K562 (cell line): ENCODE measurements around the gene PLEKHA6. TPM values are rescaled to one million over a fixed set of nuclear protein-coding genes. Genes with fewer than 3 reads are reported as not detected.
A peak's percentile ranks its signal among the peaks of the same experiment; 100 is the strongest.

ENCODE experiments used
- ATAC-seq: fragments of 200-7000 bp; cut with Tn5 transposase; 3 replicates; pipeline ENCODE4 v1.9.1; 2020; ENCODE audit warnings: moderate library complexity
- BruUV-seq: library from RNA; stranded (reverse); fragments of 400-500 nt; replicated peaks from 2 replicates; lab custom pipeline; 2021; lab: Mats Ljungman, UMichigan
- CTCF ChIA-PET: fragments of 300-600 bp; formaldehyde crosslinking; extraction: SDS; loops from one replicate; lab custom pipeline; 2021; ENCODE audit warnings: low intra/inter-chr PET ratio; lab: Yijun Ruan, JAX
- POLR2A ChIA-PET: fragments of 300-600, 350-650 bp; sonication (Branson Sonifier 250); formaldehyde crosslinking; extraction: SDS; loops from one replicate; lab custom pipeline; 2021; ENCODE audit warnings: antibody characterized with exemption, inconsistent platforms; lab: Yijun Ruan, JAX
- DNase-seq, 4 experiments: peaks; one replicate each; pipeline versions ENCODE4 v3.0.0 to v3.0.0-alpha.2; 2011 to 2018; ENCODE audit warnings: low spot score in 3 of 4, mixed read lengths in 3 of 4; ENCODE audit errors: extremely low read depth in 1 of 4
- FAIRE-seq: peaks from 2 replicates; lab custom pipeline; 2011; peaks lifted over from hg19 to GRCh38; lab: Jason Lieb, UNC
- H2AFZ ChIP-seq: 2 replicates; pipeline ENCODE4 v1.6.0; 2011; ENCODE audit warnings: low read depth, low read length, control low read depth, inconsistent platforms
- H3K27ac ChIP-seq: fragments of 200-600 bp; 3 replicates; pipeline ENCODE4 v1.8.0; 2011; ENCODE audit warnings: low read depth, mild to moderate bottlenecking, control low read depth, inconsistent platforms, low read length, moderate library complexity, mixed read lengths; ENCODE audit errors: extremely low read depth
- H3K27me3 ChIP-seq, 2 experiments: fragments of 300-600 bp in 1 of 2; 2 replicates in 1 of 2; 3 replicates in 1 of 2; pipeline versions ENCODE4 v1.6.0 to v1.8.0; 2011; ENCODE audit warnings: inconsistent platforms in 2 of 2, low read length in 2 of 2, mild to moderate bottlenecking in 1 of 2, mixed read lengths in 1 of 2, moderate library complexity in 1 of 2; ENCODE audit not compliant: control insufficient read depth in 2 of 2, insufficient read depth in 2 of 2
- H3K36me3 ChIP-seq: fragments of 300-600 bp; 3 replicates; pipeline ENCODE4 v1.8.0; 2011; ENCODE audit warnings: mild to moderate bottlenecking, low read length, inconsistent platforms; ENCODE audit not compliant: control insufficient read depth, insufficient read depth
- H3K4me1 ChIP-seq, 2 experiments: fragments of 200-600 bp in 1 of 2; replicated peaks in 1 of 2; 2 replicates in 1 of 2; 3 replicates in 1 of 2; pipeline versions ENCODE4 v1.5.1 to v1.8.0; 2011; ENCODE audit warnings: inconsistent platforms in 2 of 2, low read length in 2 of 2, mild to moderate bottlenecking in 1 of 2, mixed read lengths in 1 of 2, moderate library complexity in 1 of 2; ENCODE audit not compliant: control insufficient read depth in 2 of 2, insufficient read depth in 2 of 2
- H3K4me2 ChIP-seq: 2 replicates; pipeline ENCODE4 v1.6.1; 2011; ENCODE audit warnings: low read length, control low read depth, inconsistent platforms, mixed read lengths; ENCODE audit not compliant: insufficient read depth
- H3K4me3 ChIP-seq: fragments of 200-600 bp; sonication (generic), shearing (Covaris generic); 2 replicates; pipeline ENCODE4 v1.5.1; 2016; ENCODE audit warnings: control low read depth, inconsistent platforms
- H3K79me2 ChIP-seq: fragments of 200-600 bp; 3 replicates; pipeline ENCODE4 v1.8.0; 2011; ENCODE audit warnings: low read length, inconsistent platforms; ENCODE audit not compliant: control insufficient read depth, insufficient read depth
- H3K9ac ChIP-seq, 2 experiments: 2 replicates each; pipeline versions ENCODE4 v1.6.0 to v1.6.1; 2011; ENCODE audit warnings: low read depth in 2 of 2, low read length in 2 of 2, control low read depth in 1 of 2, inconsistent platforms in 1 of 2, mild to moderate bottlenecking in 1 of 2, mixed read lengths in 1 of 2; ENCODE audit not compliant: insufficient read depth in 1 of 2
- H3K9me1 ChIP-seq: one replicate; pipeline ENCODE4 v1.6.0; 2011; ENCODE audit warnings: inconsistent platforms, mild to moderate bottlenecking, low read length, moderate library complexity; ENCODE audit not compliant: control insufficient read depth, insufficient read depth
- H3K9me3 ChIP-seq: replicated peaks from 2 replicates; pipeline ENCODE4 v1.5.1; 2011; ENCODE audit warnings: low read depth, low read length, inconsistent platforms; ENCODE audit not compliant: control insufficient read depth, insufficient read depth
- H4K20me1 ChIP-seq: replicated peaks from 2 replicates; pipeline ENCODE4 v1.6.1; 2011; ENCODE audit warnings: low read length, inconsistent platforms, mixed read lengths; ENCODE audit not compliant: control insufficient read depth, insufficient read depth
- CC2D1A ChIP-seq: fragments of 450-650 bp; IDR thresholded peaks from 2 replicates; pipeline ENCODE4 v1.6.1; 2017; ENCODE audit warnings: mild to moderate bottlenecking
- CREB5 ChIP-seq: fragments of 250-450 bp; sonication (Bioruptor Pico); IDR thresholded peaks from 2 replicates; pipeline ENCODE4 v1.5.0; 2020; ENCODE audit warnings: mild to moderate bottlenecking
- ERF ChIP-seq: fragments of 450-650 bp; formaldehyde crosslinking; IDR thresholded peaks from 2 replicates; pipeline ENCODE4 v1.4.0; 2020; ENCODE audit warnings: mild to moderate bottlenecking, mixed read lengths
- L3MBTL2 ChIP-seq: fragments of 450-650 bp; IDR thresholded peaks from 2 replicates; pipeline ENCODE4 v1.6.1; 2016; ENCODE audit warnings: mild to moderate bottlenecking, moderate library complexity
- RNF2 ChIP-seq: sonication (generic); IDR thresholded peaks from 2 replicates; pipeline ENCODE4 v1.6.1; 2016
- SAFB ChIP-seq: fragments of 200-400 bp; formaldehyde crosslinking; IDR thresholded peaks from 2 replicates; pipeline ENCODE4 v1.6.1; 2017; ENCODE audit warnings: low read depth, low read length, borderline replicate concordance
- SMARCA4 ChIP-seq: fragments of 450-650 bp; IDR thresholded peaks from 2 replicates; pipeline ENCODE4 v1.6.1; 2016
- TEAD1 ChIP-seq, 2 experiments: fragments of 450-650 bp in 1 of 2; sonication (generic) in 1 of 2; formaldehyde crosslinking; IDR thresholded peaks; 2 replicates each; pipeline versions ENCODE4 v1.4.0 to v1.8.0; 2020 to 2022; ENCODE audit warnings: mild to moderate bottlenecking in 2 of 2, missing genetic modification reagents in 1 of 2
- ZBTB49 ChIP-seq: sonication (generic); formaldehyde crosslinking; IDR thresholded peaks from 2 replicates; pipeline ENCODE4 v1.8.0; 2022; ENCODE audit warnings: missing genetic modification reagents, mild to moderate bottlenecking, borderline replicate concordance
- ZNF124 ChIP-seq: sonication (generic); formaldehyde crosslinking; IDR thresholded peaks from 2 replicates; pipeline ENCODE4 v1.8.1; 2022; ENCODE audit warnings: missing genetic modification reagents
- ZNF197 ChIP-seq: fragments of 200-800 bp; sonication (Bioruptor generic); IDR thresholded peaks from 2 replicates; pipeline ENCODE4 v1.6.1; 2016; ENCODE audit warnings: low read depth, missing genetic modification characterization, missing compliant biosample characterization
- ZNF586 ChIP-seq: fragments of 450-650 bp; formaldehyde crosslinking; conservative IDR thresholded peaks from 2 replicates; pipeline ENCODE4 v1.4.0; 2020; ENCODE audit warnings: mild to moderate bottlenecking, moderate library complexity
- WGBS: fragments of 100-300 bp; shearing (Covaris generic); methylation state at CpG from one replicate; pipeline ENCODE4 v1.1.6; 2016; ENCODE audit warnings: low coverage, mixed read lengths; ENCODE audit not compliant: insufficient coverage; ENCODE audit errors: missing lambda C conversion rate; 5-methylcytosine and 5-hydroxymethylcytosine counted together
- in situ Hi-C: fragments of 300-500 bp; cut with MboI; formaldehyde crosslinking; loops from 4 replicates; pipeline ENCODE4 v1.15.0; 2018; ENCODE audit warnings: inconsistent platforms, mixed read lengths
- intact Hi-C: fragments of 100-400 bp; cut with micrococcal nuclease; formaldehyde crosslinking; loops from 2 replicates; pipeline ENCODE4 v1.14.2; 2022
- polyA plus RNA-seq, 8 experiments: library from polyadenylated mRNA; depleted of rRNA in 4 of 8; stranded (reverse) in 5 of 8; unstranded in 3 of 8; fragments of >200 nt; fragmentation: Nextera tagmentation in 2 of 8; fragmentation: Illumina TruSeq in 1 of 8; extraction: Ambion mirVana in 2 of 8; extraction: Trizol in 1 of 8; gene quantifications; 2 replicates each; pipeline versions ENCODE4 v1.2.1 to v1.2.3, GENCODE V29; 2011 to 2014; ENCODE audit warnings: inconsistent platforms in 1 of 8, missing spikeins in 1 of 8
- total RNA-seq, 7 experiments: library from RNA; depleted of rRNA in 6 of 7; stranded (reverse); fragments of >200 nt in 6 of 7; fragmentation: Illumina TruSeq in 2 of 7; extraction: Trizol in 2 of 7; gene quantifications; 2 replicates each; pipeline versions ENCODE4 v1.2.1 to v1.2.3, GENCODE V29; 2011 to 2021; ENCODE audit warnings: low replicate concordance in 1 of 7

The PLEKHA6 gene
- total and polyA plus RNA-seq, 9 of the 15 experiments (the other 6 are each of a cell fraction or from before 2014, with no cell fraction given) = under 0.01 to 0.33 (median 0.01) TPM; not detected in 4

GRCh38 chr1:204361781-204362180, 2.1 kb upstream of the PLEKHA6 start:
- H3K79me2 ChIP-seq = no peaks in the 10 kb centered on the region

GRCh38 chr1:204361341-204361771, 1.6 kb upstream of the PLEKHA6 start:
- intact Hi-C loops = loop anchor here (5.0 to 10.0 kb wide), 2 partner anchors 443 to 499 kb away; partner anchors contain the start of gene SNRPE

More at GRCh38 chr1:204361781-204362180, 2.1 kb upstream of the PLEKHA6 start:
- H3K9ac ChIP-seq = 0 out of 4 replicates have a peak overlapping the region, but pooled peaks of 1 of the 2 experiments have one; percentile 65
- no peak for TF ChIP-seq ZNF197
- TF ChIP-seq ZNF124 (CRISPR knock-in tag) = 0 out of 2 replicates have a peak, but pooled peaks have one; percentile 30
- BruUV-seq = no TSS peak
- no peaks in the 10 kb centered on the region for H3K9me3 ChIP-seq
- H3K4me2 ChIP-seq = no peak overlapping the region
- in situ Hi-C loops (loop anchor here (5.0 to 10.0 kb wide), 3 partner anchors 149 to 497 kb away; partner anchors contain the start of genes GOLT1A and SNRPE), intact Hi-C loops (loop anchor here (2.0 to 10.0 kb wide), 3 partner anchors 57 to 499 kb away; partner anchors contain the start of gene SNRPE)
- H3K4me1 ChIP-seq = peaks cover 28 to 34% of the 10 kb centered on the region in 2 experiments
- ChIA-PET CTCF (interaction anchor here (2.9 to 3.4 kb wide), 2 partner anchors 147 to 199 kb away, joined by 19 to 44 read pairs; partner anchors contain the start of gene GOLT1A), POLR2A (interaction anchor here (0.5 to 2.6 kb wide), 6 partner anchors 8 to 199 kb away, joined by 3 to 8 read pairs (median 4); partner anchors contain the start of gene GOLT1A)
- H3K9me1 ChIP-seq = no peaks in the 10 kb centered on the region
- H3K4me3 ChIP-seq = no peak overlapping the region
- H4K20me1 ChIP-seq = no peaks in the 10 kb centered on the region
- no peak overlapping the region for H2AFZ ChIP-seq
- H3K36me3 ChIP-seq = no peaks in the 10 kb centered on the region
- FAIRE-seq = no peak
- H3K27ac ChIP-seq = no peak overlapping the region
- WGBS = 61% methylated on average over 10 of the region's 10 CpGs
- peaks cover 13 to 42% of the 10 kb centered on the region in 2 experiments; a peak in 3 of 5 replicates for H3K27me3 ChIP-seq
- ATAC-seq = no peak
- no peak for DNase-seq

More at GRCh38 chr1:204361341-204361771, 1.6 kb upstream of the PLEKHA6 start:
- in situ Hi-C loops = loop anchor here (5.0 to 10.0 kb wide), 3 partner anchors 149 to 497 kb away; partner anchors contain the start of genes GOLT1A and SNRPE
- no peak overlapping the region for H3K27ac ChIP-seq
- H3K27me3 ChIP-seq = peaks cover 13 to 38% of the 10 kb centered on the region in 2 experiments; a peak in 3 of 5 replicates
- ChIA-PET POLR2A (interaction anchor here (0.5 to 2.6 kb wide), 8 partner anchors 7 to 956 kb away, joined by 3 to 8 read pairs (median 3); no protein-coding TSS in a partner anchor), CTCF (interaction anchor here (3.4 kb wide), 1 partner anchor 199 kb away, joined by 44 read pairs; no protein-coding TSS in a partner anchor)
- BruUV-seq = no TSS peak
- no peaks in the 10 kb centered on the region for H3K79me2 ChIP-seq
- no peaks in the 10 kb centered on the region for H3K9me3 ChIP-seq
- no peaks in the 10 kb centered on the region for H3K9me1 ChIP-seq
- H3K36me3 ChIP-seq = no peaks in the 10 kb centered on the region
- WGBS = 69% methylated on average over 2 of the region's 2 CpGs
- H3K4me2 ChIP-seq = no peak overlapping the region
- H2AFZ ChIP-seq = peak overlapping the region; percentile 52; the same call in 1 of the 2 replicates
- peak overlapping the region in 1 of 2 experiments; percentile 65; a peak in 1 of 4 replicates for H3K9ac ChIP-seq
- peaks cover 28 to 34% of the 10 kb centered on the region in 2 experiments for H3K4me1 ChIP-seq
- FAIRE-seq (no peak), DNase-seq (peak in 1 of 4 experiments; percentile 24), ATAC-seq (no peak)
- no peaks in the 10 kb centered on the region for H4K20me1 ChIP-seq
- no peak overlapping the region for H3K4me3 ChIP-seq
- TF ChIP-seq TEAD1 (CRISPR knock-in tag; IDR thresholded peaks at IDR 0.05) (no peak), ZNF586 (no peak), ZBTB49 (no peak), SAFB (no peak), RNF2 (peak; percentile 38; the same call in 1 of the 2 replicates), SMARCA4 (no peak), CREB5 (no peak), CC2D1A (no peak), L3MBTL2 (peak; percentile 48; the same call in 1 of the 2 replicates), ERF (CRISPR knock-in tag) (no peak)
